Effector memory CD8-positive, alpha-beta T cell (primary cell): ENCODE data around the gene TREH.

Experiments
- ATAC-seq: fragments of 150-1000 bp; cut with Tn5 transposase; replicated peaks from 2 replicates; pipeline ENCODE4 v1.10.0; 2021; ENCODE audit warnings: mild to moderate bottlenecking, moderate library complexity
- DNase-seq, 3 experiments: peaks; one replicate each; pipeline ENCODE4 v3.0.0; 2021
- H3K27ac Mint-ChIP-seq, 2 donors: one replicate each; pipeline ENCODE4 v1.8.0; 2022; ENCODE audit warnings: mild to moderate bottlenecking in 2 of 2, mixed read lengths in 2 of 2, moderate library complexity in 2 of 2
- H3K27me3 Mint-ChIP-seq, 2 donors: one replicate each; pipeline ENCODE4 v1.8.0; 2022; ENCODE audit warnings: mixed read lengths in 2 of 2
- H3K36me3 Mint-ChIP-seq: one replicate; pipeline ENCODE4 v1.8.0; 2022; ENCODE audit warnings: mild to moderate bottlenecking, moderate library complexity, mixed read lengths; ENCODE audit not compliant: insufficient read depth
- H3K4me1 Mint-ChIP-seq, 2 donors: one replicate each; pipeline ENCODE4 v1.8.0; 2022; ENCODE audit warnings: low read depth in 2 of 2, mixed read lengths in 2 of 2
- H3K4me3 Mint-ChIP-seq, 2 donors: one replicate each; pipeline ENCODE4 v1.8.0; 2022; ENCODE audit warnings: mild to moderate bottlenecking in 2 of 2, mixed read lengths in 2 of 2, moderate library complexity in 2 of 2
- H3K9me3 Mint-ChIP-seq, 2 donors: one replicate each; pipeline ENCODE4 v1.8.0; 2022; ENCODE audit warnings: mixed read lengths in 2 of 2

Gene TREH

DNA sequence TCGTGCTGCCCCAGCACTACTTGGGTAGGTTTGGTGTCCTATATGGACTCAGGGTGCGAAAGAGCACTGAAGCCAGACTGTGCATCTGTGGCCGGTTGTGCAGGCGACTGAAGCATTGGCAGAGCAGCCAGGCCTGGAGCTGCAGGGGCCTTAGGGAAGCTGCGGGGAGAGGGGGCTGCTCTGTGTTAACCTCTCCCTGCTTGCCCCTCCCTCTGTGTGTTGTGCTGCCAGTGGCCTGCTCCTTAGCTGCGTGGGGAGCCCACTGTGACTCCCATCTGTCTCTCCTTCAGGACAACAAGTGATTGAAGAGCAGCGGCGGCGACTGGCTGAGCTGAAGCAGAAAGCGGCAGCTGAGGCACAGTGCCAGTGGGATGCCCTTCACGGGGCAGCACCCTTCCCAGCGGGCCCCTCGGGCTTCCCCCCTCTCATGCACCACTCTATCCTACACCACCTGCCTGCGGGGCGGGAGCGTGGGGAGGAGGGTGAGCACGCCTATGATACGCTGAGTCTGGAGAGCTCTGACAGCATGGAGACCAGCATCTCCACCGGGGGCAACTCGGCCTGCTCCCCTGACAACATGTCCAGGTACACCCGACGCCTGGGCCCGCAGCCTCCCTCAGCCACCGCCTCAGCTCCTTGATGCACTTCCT lies 34.3 kb downstream of the TREH start:
- DNase-seq (no peak), ATAC-seq (no peak)
- H3K27me3 Mint-ChIP-seq: no peaks in the 10 kb centered on the region
- no peak overlapping the region for H3K4me3 Mint-ChIP-seq
- no peak overlapping the region for H3K27ac Mint-ChIP-seq
- H3K4me1 Mint-ChIP-seq: no peaks in the 10 kb centered on the region
- H3K9me3 Mint-ChIP-seq: no peaks in the 10 kb centered on the region
- H3K36me3 Mint-ChIP-seq: no peaks in the 10 kb centered on the region

DNA sequence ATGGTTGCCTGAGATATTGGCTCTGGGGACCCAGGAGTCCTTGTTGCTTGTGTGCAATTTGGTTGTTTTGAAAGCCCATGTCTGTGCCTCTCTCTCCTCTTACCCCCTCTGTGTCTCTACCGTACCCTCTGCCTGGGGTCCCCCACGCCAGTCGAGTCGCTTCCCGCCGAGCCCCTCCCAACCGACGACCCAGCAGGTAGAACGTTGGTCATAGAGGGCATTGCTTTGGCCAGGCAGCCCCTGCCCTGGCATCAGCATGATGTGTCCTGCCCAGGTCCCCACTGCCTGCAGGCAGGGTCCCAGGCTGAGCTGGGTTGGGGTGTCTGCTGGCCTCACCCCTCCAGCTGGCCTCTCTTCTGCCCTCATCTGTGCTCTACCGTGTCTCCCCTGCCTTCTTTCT lies 35.0 kb downstream of the TREH start:
- ATAC-seq (no peak), DNase-seq (no peak)
- Mint-ChIP-seq H3K36me3 (no peaks in the 10 kb centered on the region), H3K27ac (no peak overlapping the region), H3K4me3 (no peak overlapping the region), H3K4me1 (no peaks in the 10 kb centered on the region), H3K9me3 (no peaks in the 10 kb centered on the region), H3K27me3 (no peaks in the 10 kb centered on the region)

DNA sequence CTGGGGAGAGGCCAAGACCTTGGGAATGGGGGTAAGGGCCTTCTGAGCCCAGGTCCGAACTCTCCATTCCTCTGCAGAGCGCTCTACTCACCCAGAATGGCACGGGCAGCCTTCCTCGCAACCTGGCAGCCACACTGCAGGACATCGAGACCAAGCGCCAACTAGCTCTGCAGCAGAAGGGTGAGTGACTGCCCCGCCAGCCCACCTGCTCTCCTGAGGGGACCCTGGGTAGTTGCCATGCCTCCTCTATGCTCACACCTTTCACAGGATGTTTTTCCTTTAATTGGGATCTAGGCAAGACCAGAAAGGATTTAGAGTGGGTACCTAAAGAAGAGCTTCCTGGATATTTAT lies 35.5 kb downstream of the TREH start:
- Mint-ChIP-seq H3K27ac (no peak overlapping the region), H3K4me1 (no peaks in the 10 kb centered on the region), H3K9me3 (no peaks in the 10 kb centered on the region), H3K27me3 (no peaks in the 10 kb centered on the region), H3K4me3 (no peak overlapping the region), H3K36me3 (no peaks in the 10 kb centered on the region)
- ATAC-seq: no peak
- no peak for DNase-seq

DNA sequence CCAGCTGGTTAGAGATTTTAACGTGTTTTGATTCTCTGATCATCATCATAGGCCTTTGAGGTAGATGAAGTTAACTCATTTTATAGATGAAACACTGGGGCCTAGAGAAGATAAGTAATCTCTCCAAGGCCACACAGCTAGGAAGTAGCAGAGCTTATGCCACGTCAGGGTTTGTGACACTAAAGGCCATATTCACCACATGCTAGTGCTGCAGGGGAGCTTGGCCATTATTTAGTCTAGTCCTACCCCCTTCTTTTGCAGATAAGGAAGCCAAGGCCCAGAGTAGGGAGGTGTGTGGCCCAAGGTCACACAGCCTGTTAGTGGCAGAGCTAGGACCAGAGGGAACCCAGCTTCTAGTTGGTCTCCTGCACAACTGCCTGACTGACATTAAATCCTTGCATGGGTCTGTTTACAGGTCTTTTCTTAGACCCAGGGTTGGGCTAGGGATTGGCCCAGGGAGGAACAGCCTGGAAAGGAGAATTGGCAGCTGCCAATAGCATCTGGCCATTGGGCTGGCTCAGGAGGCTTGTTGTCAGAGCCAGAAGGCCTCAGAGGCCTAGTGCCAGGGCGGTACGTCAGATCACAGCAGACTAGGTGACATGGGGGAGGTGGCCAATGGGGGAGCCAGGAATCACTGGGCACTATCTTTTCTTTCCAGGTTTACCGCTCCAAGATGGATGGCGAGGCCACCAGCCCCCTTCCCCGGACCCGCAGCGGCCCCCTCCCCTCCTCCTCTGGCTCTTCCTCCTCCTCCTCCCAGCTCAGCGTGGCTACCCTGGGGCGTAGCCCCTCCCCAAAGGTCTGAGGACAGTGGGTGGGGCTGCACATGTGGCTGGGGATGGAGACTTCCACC lies 36.1 kb downstream of the TREH start:
- no peaks in the 10 kb centered on the region for H3K36me3 Mint-ChIP-seq
- no peaks in the 10 kb centered on the region for H3K27me3 Mint-ChIP-seq
- H3K9me3 Mint-ChIP-seq: no peaks in the 10 kb centered on the region
- DNase-seq: no peak
- H3K27ac Mint-ChIP-seq: no peak overlapping the region
- ATAC-seq: no peak
- no peaks in the 10 kb centered on the region for H3K4me1 Mint-ChIP-seq
- no peak overlapping the region for H3K4me3 Mint-ChIP-seq

DNA sequence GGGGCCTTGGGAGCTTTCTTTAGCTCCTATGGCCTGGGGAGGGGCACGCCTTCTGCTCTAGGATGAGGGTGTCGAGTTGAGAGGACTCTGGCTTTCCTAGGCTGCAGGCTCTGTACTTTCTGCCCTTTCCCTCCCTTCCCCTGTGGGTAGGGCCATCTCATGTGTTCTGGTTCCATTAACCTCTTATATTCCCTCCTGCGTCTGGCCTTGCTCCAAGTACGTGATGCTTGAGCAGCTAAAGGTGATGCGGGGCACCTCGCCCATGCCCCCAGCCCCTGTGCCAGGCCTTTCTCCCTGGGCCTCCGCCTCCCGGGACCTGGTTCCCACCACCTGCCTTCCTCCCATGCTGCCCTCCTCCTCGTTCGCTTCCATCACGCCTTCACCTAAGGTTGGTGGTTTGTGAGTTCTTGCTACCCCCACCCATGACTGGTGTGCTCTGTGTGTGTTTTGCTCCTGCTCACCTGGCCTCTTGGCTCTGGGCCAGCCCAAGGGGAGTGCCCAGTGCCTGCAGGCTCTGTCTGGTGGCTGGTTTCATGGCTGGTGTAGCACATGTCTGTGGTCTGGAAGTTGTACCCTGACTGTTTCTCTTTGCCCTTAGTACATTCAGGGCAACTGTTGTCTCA lies 37.9 kb downstream of the TREH start:
- Mint-ChIP-seq H3K36me3 (no peaks in the 10 kb centered on the region), H3K4me1 (no peaks in the 10 kb centered on the region), H3K4me3 (no peak overlapping the region), H3K27ac (no peak overlapping the region), H3K27me3 (no peaks in the 10 kb centered on the region), H3K9me3 (no peaks in the 10 kb centered on the region)
- ATAC-seq (no peak), DNase-seq (no peak)

DNA sequence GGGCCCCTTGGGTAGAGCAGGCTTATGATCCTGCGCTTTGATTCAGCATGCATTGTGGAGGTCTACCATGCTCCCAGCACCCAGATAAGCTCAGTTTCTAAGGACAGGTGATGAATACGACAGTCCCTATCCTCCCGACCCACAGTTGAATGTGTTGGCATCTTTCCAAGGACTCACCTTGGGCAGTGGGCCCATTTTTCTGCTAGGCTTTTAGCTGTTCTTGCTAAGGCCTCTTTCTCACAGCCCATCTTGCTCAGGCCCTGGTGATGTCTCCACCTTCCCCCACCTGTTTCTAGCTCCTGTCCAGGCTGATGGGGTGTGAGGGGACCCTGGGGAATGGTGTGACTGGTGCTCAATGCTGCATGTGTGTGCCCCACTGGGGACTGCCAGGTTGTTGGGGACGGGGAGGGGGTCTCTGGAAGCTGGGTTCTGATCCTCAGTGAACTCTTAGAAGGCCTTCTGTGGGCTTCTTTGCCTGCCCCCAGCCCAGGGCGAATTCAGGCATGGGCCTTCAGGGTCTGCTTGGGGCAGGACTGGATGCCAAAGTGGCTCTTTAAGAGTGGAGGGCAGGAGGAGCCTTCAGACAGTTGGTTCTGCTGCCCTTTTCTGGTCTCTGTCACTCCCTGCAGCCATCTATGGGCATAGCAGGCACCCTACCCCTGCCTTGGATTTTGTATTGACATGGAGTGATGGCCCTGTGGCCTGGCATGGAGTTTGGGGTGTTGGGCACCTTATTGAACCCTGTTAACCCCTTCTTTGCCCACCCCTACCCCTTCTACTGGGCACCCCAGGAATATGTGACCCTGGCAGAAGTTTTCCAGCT lies 38.9 kb downstream of the TREH start:
- Mint-ChIP-seq H3K9me3 (no peaks in the 10 kb centered on the region), H3K27ac (no peak overlapping the region), H3K36me3 (no peaks in the 10 kb centered on the region), H3K27me3 (peaks cover 0 to 9% of the 10 kb centered on the region in 2 donors), H3K4me3 (no peak overlapping the region), H3K4me1 (no peaks in the 10 kb centered on the region)
- DNase-seq: no peak
- no peak for ATAC-seq

DNA sequence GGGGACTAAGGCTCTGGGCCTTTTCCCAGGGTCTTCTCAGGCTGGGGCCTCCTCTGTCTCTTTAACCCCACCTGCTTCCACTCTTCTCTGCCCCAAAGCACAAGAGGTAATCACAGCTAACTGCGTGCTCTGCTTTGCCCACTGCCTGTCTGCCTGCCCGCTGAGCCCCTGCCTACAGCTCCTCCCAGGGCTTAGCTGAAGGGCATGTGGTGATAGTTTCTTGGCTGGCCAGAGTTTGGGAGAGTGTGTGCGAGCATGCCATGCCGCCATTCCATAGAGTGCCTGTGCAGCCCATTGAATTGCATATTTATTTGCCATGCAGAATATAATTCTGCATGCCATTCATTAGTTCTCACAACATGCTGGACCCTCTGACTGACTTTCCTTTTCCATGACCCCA lies 39.6 kb downstream of the TREH start:
- H3K9me3 Mint-ChIP-seq: no peaks in the 10 kb centered on the region
- H3K36me3 Mint-ChIP-seq: no peaks in the 10 kb centered on the region
- H3K4me3 Mint-ChIP-seq: no peak overlapping the region
- peaks cover 0 to 9% of the 10 kb centered on the region in 2 donors for H3K27me3 Mint-ChIP-seq
- H3K4me1 Mint-ChIP-seq: no peaks in the 10 kb centered on the region
- no peak overlapping the region for H3K27ac Mint-ChIP-seq
- ATAC-seq (no peak), DNase-seq (no peak)

DNA sequence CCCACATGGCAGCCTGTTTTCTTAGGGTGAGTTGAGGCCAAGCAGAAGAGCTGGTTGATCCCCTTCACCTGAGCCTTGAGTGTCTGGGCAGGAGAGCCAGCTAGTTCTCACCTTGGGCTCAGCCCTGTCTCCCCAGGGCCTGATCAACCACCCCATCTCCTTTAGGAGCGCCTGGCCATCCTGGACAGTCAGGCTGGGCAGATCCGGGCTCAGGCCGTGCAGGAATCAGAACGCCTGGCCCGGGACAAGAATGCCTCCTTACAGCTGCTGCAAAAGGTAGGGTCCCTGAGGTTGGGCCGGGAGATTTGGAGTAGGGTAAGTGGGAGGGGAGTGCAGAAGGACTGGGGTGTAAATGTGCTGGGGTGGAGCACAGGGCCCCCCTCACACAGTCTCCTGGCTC lies 40.7 kb downstream of the TREH start:
- no peak overlapping the region for H3K27ac Mint-ChIP-seq
- no peak for ATAC-seq
- peaks cover 0 to 9% of the 10 kb centered on the region in 2 donors for H3K27me3 Mint-ChIP-seq
- H3K4me3 Mint-ChIP-seq: no peak overlapping the region
- no peak for DNase-seq
- H3K9me3 Mint-ChIP-seq: no peaks in the 10 kb centered on the region
- H3K4me1 Mint-ChIP-seq: peaks cover 0 to 5% of the 10 kb centered on the region in 2 donors
- H3K36me3 Mint-ChIP-seq: no peaks in the 10 kb centered on the region

DNA sequence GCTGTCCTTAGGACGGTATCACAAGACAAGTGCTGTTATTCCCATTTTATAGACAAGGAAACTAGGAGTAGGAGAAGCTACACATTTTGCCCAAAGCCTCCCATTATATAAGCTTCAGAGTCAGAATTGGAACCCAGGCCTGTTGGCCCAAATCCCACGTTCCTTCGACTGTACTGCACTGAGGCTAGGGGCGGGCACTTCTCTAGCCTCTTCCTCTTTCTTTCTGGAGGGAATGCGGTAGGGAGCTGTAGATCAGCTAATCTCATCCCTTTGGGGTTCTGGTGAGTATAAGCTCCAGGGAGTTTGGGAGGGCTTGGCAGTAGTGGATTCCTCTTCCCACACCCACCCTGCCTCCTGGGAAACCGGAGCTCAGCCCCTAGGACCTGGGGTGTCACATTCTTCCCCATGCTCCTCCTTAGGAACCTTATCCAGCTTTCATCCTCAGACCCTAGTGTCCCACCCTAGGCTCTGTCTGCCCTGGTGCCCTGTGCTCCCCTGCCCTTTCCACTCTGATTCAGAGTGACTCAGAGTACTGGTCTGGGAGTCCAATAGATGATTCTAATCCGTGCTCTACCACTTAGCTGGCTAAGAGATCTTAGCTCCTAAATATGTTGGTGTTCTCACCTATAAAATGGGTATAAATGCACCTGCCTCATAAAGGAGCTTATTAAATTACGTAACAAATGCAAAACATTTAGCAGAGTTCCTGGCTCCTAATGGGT lies 42.7 kb downstream of the TREH start:
- Mint-ChIP-seq H3K27me3 (peaks cover 0 to 18% of the 10 kb centered on the region in 2 donors), H3K36me3 (no peaks in the 10 kb centered on the region), H3K4me1 (peaks cover 0 to 5% of the 10 kb centered on the region in 2 donors), H3K9me3 (no peaks in the 10 kb centered on the region), H3K27ac (no peak overlapping the region), H3K4me3 (no peak overlapping the region)
- ATAC-seq (no peak), DNase-seq (no peak)

DNA sequence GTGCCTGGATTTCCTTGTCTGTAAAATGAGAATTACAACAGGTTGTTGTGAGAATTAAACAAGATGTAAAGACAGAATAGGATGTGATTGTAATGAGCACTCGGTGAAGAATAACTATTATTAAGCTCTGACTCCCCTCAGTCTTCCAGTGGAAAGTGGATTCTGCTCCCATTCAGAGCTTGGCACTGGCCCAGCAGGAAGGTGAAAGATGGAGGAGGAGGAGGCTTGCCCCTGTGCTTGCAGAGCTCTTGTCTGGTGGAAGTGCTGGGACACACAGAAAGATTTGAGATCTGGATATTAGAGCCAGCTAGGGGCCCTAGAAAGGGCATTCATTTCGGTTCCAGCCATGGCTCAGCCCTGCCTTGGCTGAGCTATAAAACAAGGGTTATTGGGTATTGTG lies 43.8 kb downstream of the TREH start:
- Mint-ChIP-seq H3K4me1 (peaks cover 0 to 5% of the 10 kb centered on the region in 2 donors), H3K27ac (no peak overlapping the region), H3K4me3 (no peak overlapping the region), H3K36me3 (no peaks in the 10 kb centered on the region), H3K27me3 (peaks cover 0 to 18% of the 10 kb centered on the region in 2 donors), H3K9me3 (no peaks in the 10 kb centered on the region)
- DNase-seq: no peak
- no peak for ATAC-seq

DNA sequence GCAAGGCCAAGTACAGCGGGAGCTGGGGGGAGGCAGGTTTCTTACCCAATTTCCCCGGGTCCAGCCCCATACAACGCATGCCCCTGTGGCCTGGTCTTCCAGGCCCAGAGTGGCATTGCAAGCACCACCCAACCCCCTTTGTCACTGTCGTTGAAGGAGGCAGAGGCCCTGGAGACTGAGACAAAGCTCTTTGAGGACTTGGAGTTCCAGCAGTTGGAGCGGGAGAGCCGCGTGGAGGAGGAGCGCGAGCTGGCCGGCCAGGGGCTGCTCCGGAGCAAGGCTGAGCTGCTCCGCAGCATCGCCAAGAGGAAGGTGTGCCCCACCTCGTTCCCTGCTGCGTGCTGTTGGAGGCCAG lies 44.2 kb downstream of the TREH start:
- Mint-ChIP-seq H3K4me3 (no peak overlapping the region), H3K27ac (no peak overlapping the region), H3K9me3 (no peaks in the 10 kb centered on the region), H3K27me3 (peaks cover 0 to 18% of the 10 kb centered on the region in 2 donors), H3K4me1 (peaks cover 0 to 5% of the 10 kb centered on the region in 2 donors), H3K36me3 (no peaks in the 10 kb centered on the region)
- no peak for ATAC-seq
- DNase-seq: no peak

DNA sequence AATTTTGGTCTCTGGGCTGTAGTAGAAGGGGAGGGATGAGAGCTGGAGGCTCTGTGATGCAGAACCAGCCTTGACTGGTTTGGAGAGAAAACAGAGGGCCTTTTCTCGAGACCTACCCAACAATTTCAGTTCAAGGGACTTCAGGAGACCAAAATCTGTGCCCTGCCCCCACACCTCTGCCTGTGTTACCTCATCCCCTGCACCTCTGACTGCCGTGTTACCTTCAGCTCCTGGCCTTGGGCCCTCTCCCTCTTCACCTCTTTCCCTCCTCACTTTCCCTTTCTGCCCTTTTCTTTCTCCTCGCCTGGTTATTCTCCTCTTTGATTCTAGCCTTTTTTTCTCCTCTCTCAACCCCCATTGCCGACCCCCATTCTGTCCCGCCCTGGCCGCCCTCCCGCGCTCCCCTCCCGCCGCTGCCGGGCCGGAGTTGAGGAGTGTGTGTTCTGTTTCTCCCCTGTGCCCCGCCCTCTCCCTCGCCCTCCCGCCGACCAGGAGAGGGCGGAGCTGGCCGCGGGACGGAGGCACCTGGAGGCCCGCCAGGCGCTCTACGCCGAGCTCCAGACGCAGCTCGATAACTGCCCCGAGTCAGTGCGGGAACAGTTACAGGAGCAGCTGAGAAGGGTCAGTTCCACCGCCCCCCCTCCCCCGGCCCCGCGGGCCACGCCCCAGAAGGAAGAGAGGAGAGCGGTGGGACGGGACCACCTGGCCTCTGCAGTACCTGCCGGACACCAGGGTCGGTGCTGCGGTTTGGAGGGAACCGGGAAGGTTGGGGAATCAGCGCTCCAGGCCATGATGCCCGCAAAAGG lies 44.8 kb downstream of the TREH start:
- peaks cover 0 to 18% of the 10 kb centered on the region in 2 donors for H3K27me3 Mint-ChIP-seq
- H3K27ac Mint-ChIP-seq: no peak overlapping the region
- peak overlapping the region in 1 of 2 donors; percentile 8 for H3K4me3 Mint-ChIP-seq

More for the DNA sequence above, 44.8 kb downstream of the TREH start:
- H3K4me1 Mint-ChIP-seq: peaks cover 0 to 5% of the 10 kb centered on the region in 2 donors
- H3K36me3 Mint-ChIP-seq: no peaks in the 10 kb centered on the region
- no peaks in the 10 kb centered on the region for H3K9me3 Mint-ChIP-seq
- ATAC-seq (no peak), DNase-seq (no peak)
